CD14-positive monocyte (primary cell): Measurements from ENCODE around the gene IPPK. TPM values are rescaled to one million over a fixed set of nuclear protein-coding genes. Genes with fewer than 3 reads are reported as not detected.

ENCODE experiments used
- DNase-seq, 3 donors: peaks; one replicate each; pipeline ENCODE4 v3.0.0-alpha.2; 2011 to 2022
- H2AFZ ChIP-seq: 2 replicates; pipeline ENCODE4 v1.6.0; 2012; ENCODE audit warnings: mild to moderate bottlenecking, low read depth, low read length, inconsistent platforms; ENCODE audit not compliant: insufficient read depth, poor library complexity, severe bottlenecking
- H3K27ac ChIP-seq, 2 donors: 1 replicate in 1 of 2; 2 replicates in 1 of 2; pipeline ENCODE4 v1.5.1; 2012 to 2013; ENCODE audit warnings: low read length in 2 of 2, control low read depth in 1 of 2, inconsistent platforms in 1 of 2, low read depth in 1 of 2, mild to moderate bottlenecking in 1 of 2
- H3K27me3 ChIP-seq, 2 donors: one replicate each; pipeline versions ENCODE4 v1.6.0 to v1.6.1; 2011 to 2013; ENCODE audit warnings: low read length in 2 of 2; ENCODE audit not compliant: control insufficient read depth in 2 of 2, insufficient read depth in 2 of 2
- H3K36me3 ChIP-seq, 2 donors: replicated peaks in 1 of 2; 1 replicate in 1 of 2; 2 replicates in 1 of 2; pipeline versions ENCODE4 v1.5.1 to v1.6.1; 2012 to 2013; ENCODE audit warnings: low read length in 2 of 2, control low read depth in 1 of 2, inconsistent platforms in 1 of 2, mild to moderate bottlenecking in 1 of 2; ENCODE audit not compliant: insufficient read depth in 2 of 2, control insufficient read depth in 1 of 2
- H3K4me1 ChIP-seq, 2 donors: 1 replicate in 1 of 2; 2 replicates in 1 of 2; pipeline versions ENCODE4 v1.5.1 to v1.6.1; 2012 to 2013; ENCODE audit warnings: low read length in 2 of 2, control low read depth in 1 of 2, inconsistent platforms in 1 of 2, mild to moderate bottlenecking in 1 of 2, moderate library complexity in 1 of 2; ENCODE audit not compliant: insufficient read depth in 2 of 2, control insufficient read depth in 1 of 2
- H3K4me2 ChIP-seq: replicated peaks from 2 replicates; pipeline ENCODE3; 2012; ENCODE audit warnings: low read length, moderate library complexity, mild to moderate bottlenecking; ENCODE audit not compliant: poor library complexity, severe bottlenecking; ENCODE audit errors: extremely low read depth
- H3K4me3 ChIP-seq, 3 experiments: fragments of 200-600 bp in 1 of 3; sonication (generic) in 1 of 3; replicated peaks in 1 of 3; 1 replicate in 2 of 3; 2 replicates in 1 of 3; pipeline ENCODE4 v1.5.1; 2011 to 2013; ENCODE audit warnings: low read length in 3 of 3, mild to moderate bottlenecking in 3 of 3, control low read depth in 2 of 3, low read depth in 2 of 3, inconsistent platforms in 1 of 3, moderate library complexity in 1 of 3
- H3K79me2 ChIP-seq: 2 replicates; pipeline ENCODE4 v1.6.0; 2012; ENCODE audit warnings: mild to moderate bottlenecking, control low read depth, inconsistent platforms, low read length, moderate library complexity; ENCODE audit not compliant: insufficient read depth
- H3K9ac ChIP-seq: 2 replicates; pipeline ENCODE4 v1.6.0; 2017; ENCODE audit warnings: low read length, mild to moderate bottlenecking; ENCODE audit not compliant: insufficient read depth, poor library complexity, severe bottlenecking
- H3K9me3 ChIP-seq, 2 donors: replicated peaks in 1 of 2; 1 replicate in 1 of 2; 2 replicates in 1 of 2; pipeline versions ENCODE4 v1.5.1 to v1.6.1; 2012 to 2013; ENCODE audit warnings: low read length in 2 of 2, control low read depth in 1 of 2; ENCODE audit not compliant: control insufficient read depth in 1 of 2, insufficient read depth in 1 of 2
- H4K20me1 ChIP-seq: 2 replicates; pipeline ENCODE4 v1.6.0; 2012; ENCODE audit warnings: mild to moderate bottlenecking, low read length, control low read depth, moderate library complexity; ENCODE audit not compliant: insufficient read depth
- H3K27ac Mint-ChIP-seq, 7 donors: one replicate each; pipeline ENCODE4 v1.8.0; 2020; ENCODE audit warnings: mild to moderate bottlenecking in 7 of 7, mixed read lengths in 7 of 7, moderate library complexity in 6 of 7, inconsistent platforms in 2 of 7
- H3K27me3 Mint-ChIP-seq, 3 donors: one replicate each; pipeline ENCODE4 v1.8.0; 2021 to 2022; ENCODE audit warnings: low read depth in 3 of 3, mild to moderate bottlenecking in 3 of 3, mixed read lengths in 3 of 3, moderate library complexity in 3 of 3, inconsistent platforms in 1 of 3
- H3K36me3 Mint-ChIP-seq, 2 donors: one replicate each; pipeline ENCODE4 v1.8.0; 2020; ENCODE audit warnings: mixed read lengths in 2 of 2, inconsistent platforms in 1 of 2, mild to moderate bottlenecking in 1 of 2
- H3K4me1 Mint-ChIP-seq: one replicate; pipeline ENCODE4 v1.8.0; 2020; ENCODE audit warnings: mild to moderate bottlenecking, mixed read lengths
- H3K4me3 Mint-ChIP-seq, 2 donors: one replicate each; pipeline ENCODE4 v1.8.0; 2020; ENCODE audit warnings: mild to moderate bottlenecking in 2 of 2, mixed read lengths in 2 of 2, moderate library complexity in 1 of 2
- H3K9me3 Mint-ChIP-seq, 7 donors: one replicate each; pipeline ENCODE4 v1.8.0; 2020 to 2022; ENCODE audit warnings: mixed read lengths in 7 of 7, mild to moderate bottlenecking in 6 of 7, moderate library complexity in 6 of 7, inconsistent platforms in 2 of 7
- WGBS: methylation state at CpG from one replicate; pipeline ENCODE4 v1.1.5; 2013; ENCODE audit warnings: missing lambda C conversion rate; ENCODE audit not compliant: insufficient coverage; 5-methylcytosine and 5-hydroxymethylcytosine counted together
- intact Hi-C, 2 donors: fragments of 100-400 bp; cut with micrococcal nuclease; formaldehyde crosslinking; loops; one replicate each; pipeline versions ENCODE4 v1.15.0 to v1.15.1; 2023
- polyA plus RNA-seq, 3 donors: library from polyadenylated mRNA; depleted of rRNA in 1 of 3; unstranded in 2 of 3; stranded (reverse) in 1 of 3; fragments of 300-500 nt in 2 of 3; fragments of >200 nt in 1 of 3; fragmentation: Illumina TruSeq in 2 of 3; gene quantifications; 1 replicate in 2 of 3; 2 replicates in 1 of 3; pipeline ENCODE4 v1.2.3, GENCODE V29; 2012 to 2021
- TF ChIP-seq, protein P1 (sequence below): fragments of 200-600 bp; IDR thresholded peaks from one replicate; pipeline ENCODE4 v1.8.0; 2022; ENCODE audit warnings: antibody characterized with exemption, mild to moderate bottlenecking

The IPPK gene
- polyA plus RNA-seq, 3 donors: 1.9 to 11.6 (median 3.2) TPM

DNA sequence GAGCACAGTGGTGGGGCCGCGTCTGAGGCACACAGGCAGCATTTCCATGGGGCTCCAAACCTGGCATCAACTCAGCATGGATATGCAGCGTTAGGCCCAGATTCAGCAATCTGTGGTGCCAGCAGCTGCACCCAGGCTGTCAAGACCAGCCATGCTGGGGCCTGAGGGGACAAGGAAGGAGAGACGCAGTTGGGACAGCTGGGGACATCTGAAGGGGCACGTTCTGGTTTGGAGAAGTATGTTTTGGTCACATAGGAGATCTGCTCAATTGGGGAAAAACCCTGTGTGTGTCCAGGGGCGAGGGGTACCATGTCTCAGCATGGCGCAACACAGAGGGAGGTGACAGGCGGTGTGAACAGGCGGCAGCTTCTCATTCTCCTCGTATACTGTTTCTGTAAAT lies 67.5 kb downstream of the IPPK start:
- Mint-ChIP-seq H3K27me3 (peaks cover 0 to 2% (median 0%) of the 10 kb centered on the region in 3 donors), H3K27ac (no peak overlapping the region), H3K36me3 (peaks cover 0 to 3% of the 10 kb centered on the region in 2 donors), H3K4me3 (no peak overlapping the region), H3K4me1 (peaks cover 8% of the 10 kb centered on the region), H3K9me3 (peaks cover 3 to 21% (median 10%) of the 10 kb centered on the region in 7 donors)
- no peaks in the 10 kb centered on the region for H3K79me2 ChIP-seq
- no peak for DNase-seq
- H3K4me3 ChIP-seq: no peak overlapping the region
- WGBS: 88% methylated on average over 10 of the region's 10 CpGs
- no peak overlapping the region for H2AFZ ChIP-seq
- H3K4me2 ChIP-seq: no peak overlapping the region
- H3K36me3 ChIP-seq: no peaks in the 10 kb centered on the region
- H3K9ac ChIP-seq: no peak overlapping the region
- TF ChIP-seq, protein P1, sequence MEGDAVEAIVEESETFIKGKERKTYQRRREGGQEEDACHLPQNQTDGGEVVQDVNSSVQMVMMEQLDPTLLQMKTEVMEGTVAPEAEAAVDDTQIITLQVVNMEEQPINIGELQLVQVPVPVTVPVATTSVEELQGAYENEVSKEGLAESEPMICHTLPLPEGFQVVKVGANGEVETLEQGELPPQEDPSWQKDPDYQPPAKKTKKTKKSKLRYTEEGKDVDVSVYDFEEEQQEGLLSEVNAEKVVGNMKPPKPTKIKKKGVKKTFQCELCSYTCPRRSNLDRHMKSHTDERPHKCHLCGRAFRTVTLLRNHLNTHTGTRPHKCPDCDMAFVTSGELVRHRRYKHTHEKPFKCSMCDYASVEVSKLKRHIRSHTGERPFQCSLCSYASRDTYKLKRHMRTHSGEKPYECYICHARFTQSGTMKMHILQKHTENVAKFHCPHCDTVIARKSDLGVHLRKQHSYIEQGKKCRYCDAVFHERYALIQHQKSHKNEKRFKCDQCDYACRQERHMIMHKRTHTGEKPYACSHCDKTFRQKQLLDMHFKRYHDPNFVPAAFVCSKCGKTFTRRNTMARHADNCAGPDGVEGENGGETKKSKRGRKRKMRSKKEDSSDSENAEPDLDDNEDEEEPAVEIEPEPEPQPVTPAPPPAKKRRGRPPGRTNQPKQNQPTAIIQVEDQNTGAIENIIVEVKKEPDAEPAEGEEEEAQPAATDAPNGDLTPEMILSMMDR: no peak
- peaks cover 5 to 9% of the 10 kb centered on the region in 2 donors for H3K4me1 ChIP-seq
- no peaks in the 10 kb centered on the region for H4K20me1 ChIP-seq
- no peak overlapping the region for H3K27ac ChIP-seq
- peaks cover 6 to 14% of the 10 kb centered on the region in 2 donors for H3K9me3 ChIP-seq
- H3K27me3 ChIP-seq: no peaks in the 10 kb centered on the region
- intact Hi-C loops: no loop called here

DNA sequence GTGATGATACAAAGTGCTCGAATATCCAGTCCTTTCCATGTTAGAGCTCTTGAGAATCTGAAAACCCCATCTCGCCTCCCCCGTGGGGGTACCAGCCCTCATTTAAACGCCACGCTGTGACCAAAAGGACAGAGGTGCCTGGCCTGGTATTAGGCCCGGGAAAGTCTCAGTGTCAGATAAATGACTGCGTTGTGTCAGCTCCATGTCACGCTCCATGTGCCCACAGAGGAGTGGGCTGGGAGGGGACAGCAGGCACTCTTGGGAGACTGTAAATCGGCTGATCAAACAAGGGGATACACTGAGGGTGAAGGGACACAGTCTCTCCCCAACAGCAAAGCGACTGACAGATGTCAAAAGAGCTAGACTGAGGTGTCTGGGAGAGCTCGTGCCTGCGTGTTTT lies 68.5 kb downstream of the IPPK start:
- Histone ChIP-seq H3K4me3 (no peak overlapping the region), H2AFZ (no peak overlapping the region), H3K4me2 (no peak overlapping the region), H3K79me2 (no peaks in the 10 kb centered on the region), H3K9me3 (peaks cover 6 to 14% of the 10 kb centered on the region in 2 donors), H4K20me1 (no peaks in the 10 kb centered on the region), H3K27ac (no peak overlapping the region), H3K4me1 (peaks cover 9 to 17% of the 10 kb centered on the region in 2 donors), H3K36me3 (no peaks in the 10 kb centered on the region), H3K27me3 (no peaks in the 10 kb centered on the region), H3K9ac (no peak overlapping the region)
- no peak for DNase-seq
- H3K36me3 Mint-ChIP-seq: peaks cover 0 to 3% of the 10 kb centered on the region in 2 donors
- intact Hi-C loops: no loop called here
- H3K9me3 Mint-ChIP-seq: peaks cover 3 to 21% (median 10%) of the 10 kb centered on the region in 7 donors
- TF ChIP-seq, protein P1: no peak
- H3K4me1 Mint-ChIP-seq: peaks cover 15% of the 10 kb centered on the region
- H3K4me3 Mint-ChIP-seq: no peak overlapping the region
- whole genome bisulfite sequencing: 100% methylated on average over 9 of the region's 12 CpGs
- peaks cover 0 to 1% (median 0%) of the 10 kb centered on the region in 3 donors for H3K27me3 Mint-ChIP-seq
- H3K27ac Mint-ChIP-seq: no peak overlapping the region
